NB4 (cell line): ENCODE results near the gene TMEM94.

Source experiments
- CTCF ChIP-seq: IDR thresholded peaks from one replicate; pipeline ENCODE4 v1.5.1; 2012; ENCODE audit warnings: low read depth, low read length
- POLR2A ChIP-seq: IDR thresholded peaks from 2 replicates; pipeline ENCODE4 v1.6.1; 2011; ENCODE audit warnings: mild to moderate bottlenecking; ENCODE audit not compliant: insufficient read length; ENCODE audit errors: extremely low read depth

GRCh38 chr17:75440738-75441448, 15.5 kb upstream of the TMEM94 start:
- TF ChIP-seq CTCF: no peak
- TF ChIP-seq POLR2A: no peak
